Stomach (tissue), 4 donors: ENCODE measurements around the gene RCAN1.

Experiments
- POLR2A ChIP-seq, 4 donors: fragments of 450-650 bp; IDR thresholded peaks; one replicate each; pipeline ENCODE4 v1.6.1; 2016; ENCODE audit warnings: antibody characterized with exemption in 4 of 4, control low read depth in 2 of 4, mild to moderate bottlenecking in 1 of 4, moderate library complexity in 1 of 4
- TF ChIP-seq, protein P1 (sequence below), 7 experiments: fragments of 450-650 bp in 4 of 7; fragments of 200-600 bp in 3 of 7; sonication (generic) in 3 of 7; IDR thresholded peaks; one replicate each; pipeline ENCODE4 v1.5.1; 2016 to 2019; ENCODE audit warnings: antibody characterized with exemption in 7 of 7, control low read depth in 2 of 7, mild to moderate bottlenecking in 1 of 7

GRCh38 chr21:34504595-34504994, 110.3 kb downstream of the RCAN1 start:
- TF ChIP-seq, protein P1, sequence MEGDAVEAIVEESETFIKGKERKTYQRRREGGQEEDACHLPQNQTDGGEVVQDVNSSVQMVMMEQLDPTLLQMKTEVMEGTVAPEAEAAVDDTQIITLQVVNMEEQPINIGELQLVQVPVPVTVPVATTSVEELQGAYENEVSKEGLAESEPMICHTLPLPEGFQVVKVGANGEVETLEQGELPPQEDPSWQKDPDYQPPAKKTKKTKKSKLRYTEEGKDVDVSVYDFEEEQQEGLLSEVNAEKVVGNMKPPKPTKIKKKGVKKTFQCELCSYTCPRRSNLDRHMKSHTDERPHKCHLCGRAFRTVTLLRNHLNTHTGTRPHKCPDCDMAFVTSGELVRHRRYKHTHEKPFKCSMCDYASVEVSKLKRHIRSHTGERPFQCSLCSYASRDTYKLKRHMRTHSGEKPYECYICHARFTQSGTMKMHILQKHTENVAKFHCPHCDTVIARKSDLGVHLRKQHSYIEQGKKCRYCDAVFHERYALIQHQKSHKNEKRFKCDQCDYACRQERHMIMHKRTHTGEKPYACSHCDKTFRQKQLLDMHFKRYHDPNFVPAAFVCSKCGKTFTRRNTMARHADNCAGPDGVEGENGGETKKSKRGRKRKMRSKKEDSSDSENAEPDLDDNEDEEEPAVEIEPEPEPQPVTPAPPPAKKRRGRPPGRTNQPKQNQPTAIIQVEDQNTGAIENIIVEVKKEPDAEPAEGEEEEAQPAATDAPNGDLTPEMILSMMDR (IDR thresholded peaks at IDR 0.05): no peak
- TF ChIP-seq POLR2A (IDR thresholded peaks at IDR 0.05): no peak
